ENCODE measurements around the gene UQCRQ. TPM values are rescaled to one million over a fixed set of nuclear protein-coding genes. Genes with fewer than 3 reads are reported as not detected.

The UQCRQ gene
- total RNA-seq, 1 donor, result 134 TPM

- DNase-seq (ENCODE audit: low read depth), result no peak
- no peak for TF ChIP-seq CTCF (IDR thresholded peaks at IDR 0.05; ENCODE audit: insufficient read depth, low read depth, low read length)
- H3K4me3 ChIP-seq (ENCODE audit: low read depth, low read length), result no peak overlapping the region
These were observed 38.3 kb upstream of the UQCRQ start for GRCh38 chr5:132827943-132828673.

GRCh38 chr5:132828846-132829494 is 37.5 kb upstream of the UQCRQ start:
- no peak for TF ChIP-seq CTCF (IDR thresholded peaks at IDR 0.05; ENCODE audit: insufficient read depth, low read depth, low read length)
- DNase-seq (ENCODE audit: low read depth), result no peak
- H3K4me3 ChIP-seq (ENCODE audit: low read depth, low read length), result peak overlapping the region; percentile 64

GRCh38 chr5:132829742-132830435 is 36.6 kb upstream of the UQCRQ start:
- TF ChIP-seq CTCF (IDR thresholded peaks at IDR 0.05; ENCODE audit: insufficient read depth, low read depth, low read length), result peak; percentile 88
- H3K4me3 ChIP-seq (ENCODE audit: low read depth, low read length), result peak overlapping the region; percentile 64
- peak; percentile 65 for DNase-seq (ENCODE audit: low read depth)

- no peak for TF ChIP-seq CTCF (IDR thresholded peaks at IDR 0.05; ENCODE audit: insufficient read depth, low read depth, low read length)
- peak; percentile 49 for DNase-seq (ENCODE audit: low read depth)
- peak within 1 kb of the TSS; percentile 64 for H3K4me3 ChIP-seq (ENCODE audit: low read depth, low read length)
These were observed 35.9 kb upstream of the UQCRQ start, which contains the start of gene SHROOM1 for GRCh38 chr5:132830436-132831094. SHROOM1 (minus strand) TSS chr5:132830647; CDS start chr5:132826140, 4,507 bp downstream.

- no peak for TF ChIP-seq CTCF (IDR thresholded peaks at IDR 0.05; ENCODE audit: insufficient read depth, low read depth, low read length)
- H3K4me3 ChIP-seq (ENCODE audit: low read depth, low read length), result peak overlapping the region; percentile 64
- no peak for DNase-seq (ENCODE audit: low read depth)
These were observed 35.2 kb upstream of the UQCRQ start for GRCh38 chr5:132831095-132831860.

- TF ChIP-seq CTCF (IDR thresholded peaks at IDR 0.05; ENCODE audit: insufficient read depth, low read depth, low read length), result no peak
- no peak overlapping the region for H3K4me3 ChIP-seq (ENCODE audit: low read depth, low read length)
- no peak for DNase-seq (ENCODE audit: low read depth)
These were observed 33.8 kb upstream of the UQCRQ start for GRCh38 chr5:132832612-132833011.

Measured in fibroblast of villous mesenchyme (primary cell).